HG02884 (cell line): ENCODE results near the gene NUPR1.
A peak's percentile ranks its signal among the peaks of the same experiment; 100 is the strongest.
"Not testable (repeated sequence)": the region's sequence is repeated elsewhere in the genome, so short reads cannot be mapped to it uniquely, and the experiment has no call there.

Experiments used
- ATAC-seq: cut with Tn5 transposase; IDR thresholded peaks from one replicate; pipeline ENCODE4 v1.9.1; 2021; ENCODE audit warnings: mild to moderate bottlenecking, moderate library complexity; ENCODE audit not compliant: unreplicated experiment

NUPR1 gene

DNA sequence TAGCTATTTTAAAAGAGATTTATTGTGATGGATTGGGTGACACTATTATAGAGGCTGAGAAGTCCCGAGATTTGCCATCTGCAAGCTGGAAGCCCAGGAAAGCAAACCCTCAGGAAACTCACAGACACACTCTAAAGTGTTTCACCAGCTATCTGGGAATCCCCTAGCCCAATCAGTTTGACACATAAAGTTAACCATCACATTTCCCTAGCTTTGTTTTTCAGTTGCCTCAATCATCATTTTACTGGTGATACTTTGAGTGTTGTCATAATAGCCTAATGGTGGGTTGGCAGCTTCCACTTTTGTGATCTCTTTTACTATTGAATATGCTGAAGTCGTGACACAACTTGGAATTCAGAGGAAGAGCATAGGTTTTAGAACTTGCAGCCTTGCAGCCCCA is 16.8 kb upstream of the NUPR1 start:
- ATAC-seq: no peak

DNA sequence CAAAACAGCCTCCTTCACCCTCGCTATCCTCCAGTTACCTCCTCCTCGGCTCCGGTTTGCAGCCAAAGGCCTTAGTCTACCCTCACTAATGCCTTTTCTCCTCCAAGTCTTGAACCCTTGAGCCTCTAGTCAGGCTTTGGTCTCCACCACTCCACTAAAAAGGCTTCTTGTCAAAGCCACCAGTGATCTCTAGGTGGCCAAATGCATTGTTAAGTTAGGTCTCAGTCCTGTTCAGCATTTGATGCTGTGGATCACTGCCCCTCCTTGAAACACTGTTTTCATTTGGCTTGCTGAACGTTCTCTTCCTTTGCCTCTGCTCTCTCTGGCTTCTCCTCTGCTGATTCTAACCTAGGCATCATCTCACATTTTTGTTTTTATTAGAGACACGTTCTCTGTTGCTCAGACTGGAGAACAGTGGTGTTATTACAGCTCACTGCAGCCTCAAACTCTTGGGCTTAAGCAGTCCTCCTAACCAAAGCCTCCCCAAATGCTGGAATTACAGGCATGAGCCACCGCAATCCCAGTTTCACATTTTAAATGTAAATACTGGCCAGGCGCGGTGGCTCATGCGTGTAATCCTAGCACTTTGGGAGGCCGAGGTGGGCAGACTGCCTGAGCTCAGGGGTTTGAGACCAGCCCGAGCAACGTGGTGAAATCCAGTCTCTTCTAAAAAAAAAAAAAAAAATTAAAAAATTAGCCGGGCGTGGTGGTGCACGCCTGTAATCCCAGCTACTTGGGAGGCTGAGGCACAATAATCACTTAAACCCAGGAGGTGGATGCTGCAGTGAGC is 16.1 kb upstream of the NUPR1 start:
- ATAC-seq: no peak

DNA sequence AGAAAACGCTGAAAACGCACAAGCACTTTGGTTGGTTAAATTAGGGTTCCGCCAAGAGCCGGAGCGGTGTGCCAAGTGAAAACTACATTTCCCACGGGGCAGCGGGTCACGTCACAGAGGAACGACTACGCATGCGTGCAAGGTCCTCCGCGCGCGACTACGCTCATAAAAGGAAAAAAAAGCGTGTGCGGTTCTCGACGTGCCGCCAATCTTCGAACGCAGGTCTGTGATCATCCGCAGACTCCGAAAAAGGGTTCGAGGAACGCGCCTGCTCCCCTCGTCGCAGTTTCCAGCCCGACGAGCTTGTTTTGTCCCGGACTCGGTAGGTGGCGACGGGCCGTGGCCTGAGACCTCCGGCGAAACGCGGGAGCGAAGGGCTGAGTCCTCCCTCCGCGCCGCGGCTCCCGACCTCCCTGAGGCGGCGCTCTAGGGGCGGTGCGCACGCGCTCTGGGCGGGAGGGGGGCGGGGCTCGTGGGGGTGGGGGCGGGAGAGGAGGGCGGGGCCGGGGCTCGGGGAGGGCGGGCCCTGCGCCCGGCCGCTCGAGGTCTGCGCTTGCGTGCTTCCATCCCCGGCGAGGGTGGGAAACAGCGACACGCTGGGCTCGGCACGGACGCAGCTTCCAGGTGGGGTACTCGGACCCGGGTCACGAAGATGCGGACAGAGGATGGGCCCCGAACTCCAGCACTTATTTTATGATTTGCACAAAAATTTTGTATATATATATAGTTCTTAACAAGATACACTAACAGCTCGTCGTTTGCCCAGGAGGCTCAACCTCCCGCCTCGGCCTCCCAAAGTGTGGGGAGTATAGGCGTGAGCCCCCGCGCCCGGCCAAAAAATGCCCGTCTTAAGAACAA is 15.2 kb upstream of the NUPR1 start, which contains the start of gene SGF29:
SGF29 (plus strand) TSS at position 145 of the 858 bp plus-strand sequence. CDS start 27,150 bp downstream, outside the sequence.
- peak; percentile 74 for ATAC-seq

DNA sequence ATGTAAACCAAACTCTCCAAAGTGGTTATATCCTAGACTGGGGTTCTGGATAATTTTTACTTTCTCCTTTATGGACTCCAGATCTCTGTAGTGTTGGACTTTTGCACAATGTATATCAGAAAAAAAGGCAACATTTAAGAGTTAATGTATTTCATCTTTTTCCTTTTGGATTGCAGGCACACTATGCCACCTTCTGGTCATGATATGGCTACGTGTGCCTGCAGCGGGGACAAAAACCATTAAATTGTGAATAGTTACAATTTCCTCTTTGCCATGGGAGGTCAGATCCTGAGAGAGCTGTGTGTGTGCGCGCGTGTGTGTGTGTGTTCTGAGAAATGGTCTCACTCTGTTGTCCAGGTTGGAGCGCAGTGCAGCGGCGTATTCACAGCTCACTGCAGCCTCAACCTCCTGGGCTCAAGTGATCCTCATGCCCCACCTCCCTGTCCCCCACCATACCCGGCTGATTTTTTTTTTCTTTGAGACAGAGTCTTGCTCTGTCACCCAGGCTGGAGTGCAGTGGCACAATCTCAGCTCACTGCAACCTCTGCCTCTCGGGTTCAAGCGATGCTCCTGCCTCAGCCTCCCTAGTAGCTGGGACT is 10.6 kb upstream of the NUPR1 start:
- ATAC-seq: no peak

DNA sequence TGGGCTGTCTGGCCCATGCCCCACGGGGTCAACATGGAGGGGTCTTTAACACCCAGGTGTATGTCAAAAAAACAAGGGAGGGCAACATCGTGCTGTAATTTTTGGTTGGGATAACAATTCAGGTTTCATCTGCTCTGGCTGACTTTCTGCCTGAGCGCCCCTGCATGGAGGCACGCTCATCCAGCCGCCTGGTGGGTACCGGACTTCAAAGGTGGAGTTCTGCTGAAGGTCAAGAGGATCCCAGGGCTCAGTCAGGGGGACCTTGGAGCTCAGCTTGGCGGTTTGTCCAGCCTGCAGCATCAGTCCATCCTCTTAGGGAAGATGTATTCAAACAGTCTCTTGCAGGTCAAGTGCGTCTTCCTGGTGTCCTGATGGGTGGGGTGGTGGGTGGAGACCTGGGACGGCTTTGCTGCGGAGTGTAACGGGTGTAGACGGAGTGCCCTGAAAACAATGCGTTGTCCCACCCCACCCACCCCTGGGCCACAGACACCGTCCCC is 9.6 kb upstream of the NUPR1 start:
- no peak for ATAC-seq

DNA sequence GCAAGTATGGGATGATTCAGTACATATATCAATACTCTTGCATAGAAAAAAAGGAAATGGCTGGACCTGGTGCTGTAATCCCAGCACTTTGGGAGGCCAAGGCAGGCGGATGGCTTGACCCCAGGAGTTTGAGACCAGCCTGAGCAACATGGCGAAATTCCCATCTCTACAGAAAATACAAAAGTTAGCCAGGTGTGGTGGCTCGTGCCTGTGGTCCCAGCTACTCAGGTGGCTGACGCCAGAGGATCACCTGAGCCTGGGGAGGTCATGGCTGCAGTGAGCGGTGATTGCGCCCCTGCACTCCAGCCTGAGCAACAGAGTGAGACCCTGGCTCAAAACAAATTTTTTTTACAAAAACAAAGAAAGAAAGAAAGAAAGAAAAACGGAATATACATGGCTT is 7.9 kb upstream of the NUPR1 start:
- ATAC-seq: no peak

DNA sequence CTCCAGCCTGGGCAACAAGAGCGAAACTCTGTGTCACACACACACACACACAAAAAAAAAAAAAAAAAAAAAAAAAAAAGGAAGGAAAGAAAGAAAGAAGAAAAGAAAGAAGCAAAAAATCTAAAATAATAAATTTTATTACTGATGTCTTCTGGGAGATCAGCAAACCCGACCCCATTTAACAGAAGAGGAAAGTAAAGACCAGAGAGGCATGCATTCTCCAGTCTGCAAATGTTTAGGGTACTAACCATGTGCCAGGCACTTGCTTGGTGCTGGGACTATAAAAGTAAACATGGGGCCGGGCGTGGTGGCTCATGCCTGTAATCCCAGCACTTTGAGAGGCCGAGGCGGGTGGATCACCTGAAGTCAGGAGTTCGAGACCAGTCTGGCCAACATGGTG is 7.2 kb upstream of the NUPR1 start:
- not testable (repeated sequence) for ATAC-seq

DNA sequence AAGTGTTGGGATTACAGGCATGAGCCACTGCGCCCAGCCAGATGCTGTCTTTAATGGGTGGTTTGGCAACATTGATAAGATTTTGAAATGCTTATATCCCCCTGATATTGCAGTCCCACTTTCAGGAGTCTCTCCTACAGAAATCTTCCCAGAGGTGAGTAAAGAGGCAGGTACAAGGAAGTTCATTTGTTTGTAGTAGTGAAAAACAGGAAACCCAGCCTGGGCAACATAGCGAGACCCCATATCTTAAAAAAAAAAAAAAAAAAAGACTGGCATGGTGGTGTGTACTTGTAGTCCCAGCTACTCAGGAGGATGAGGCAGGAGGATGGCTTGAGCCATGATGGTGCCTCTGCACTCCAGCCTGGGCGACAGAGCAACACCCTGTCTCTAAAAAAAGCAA is 6.2 kb upstream of the NUPR1 start:
- no peak for ATAC-seq

DNA sequence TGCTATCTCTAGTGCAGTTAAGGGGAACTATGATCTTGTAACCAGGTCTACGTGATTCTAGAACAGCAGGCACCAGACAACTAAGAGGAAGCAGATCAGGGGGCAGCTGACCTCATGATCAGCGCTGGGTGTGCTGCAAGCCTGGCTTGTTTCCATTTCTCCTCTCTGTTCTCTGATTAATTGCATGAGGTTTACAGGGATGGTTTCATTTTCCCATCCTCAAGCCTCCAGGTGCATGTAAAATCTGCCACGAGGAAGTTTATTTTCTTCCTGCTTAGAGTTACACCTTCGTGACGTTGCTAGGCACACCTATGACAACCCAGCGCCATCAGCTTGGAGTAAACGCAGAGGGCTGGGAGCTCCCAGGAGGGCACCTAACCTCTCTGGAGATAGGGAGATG is 4.3 kb upstream of the NUPR1 start:
- no peak for ATAC-seq

DNA sequence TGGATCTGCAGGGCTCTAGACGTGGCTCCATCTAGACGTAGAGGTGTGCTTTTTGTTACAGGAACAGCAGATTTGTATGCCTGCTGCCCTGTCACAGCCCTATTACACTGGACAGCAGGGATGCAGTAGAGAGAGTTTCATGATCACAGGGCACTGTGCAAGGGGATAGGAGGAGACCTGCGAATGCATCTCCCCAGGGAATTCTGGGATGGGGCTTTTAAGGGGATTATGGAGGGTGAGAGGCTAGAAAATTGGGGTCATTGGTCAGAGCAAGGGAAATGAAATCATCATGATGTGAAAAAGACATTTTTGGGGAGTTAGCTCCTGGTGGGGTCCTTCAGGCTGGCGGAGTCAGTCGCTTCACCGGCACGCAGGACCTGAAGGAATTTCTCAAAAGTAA is 3.9 kb upstream of the NUPR1 start:
- ATAC-seq: no peak

DNA sequence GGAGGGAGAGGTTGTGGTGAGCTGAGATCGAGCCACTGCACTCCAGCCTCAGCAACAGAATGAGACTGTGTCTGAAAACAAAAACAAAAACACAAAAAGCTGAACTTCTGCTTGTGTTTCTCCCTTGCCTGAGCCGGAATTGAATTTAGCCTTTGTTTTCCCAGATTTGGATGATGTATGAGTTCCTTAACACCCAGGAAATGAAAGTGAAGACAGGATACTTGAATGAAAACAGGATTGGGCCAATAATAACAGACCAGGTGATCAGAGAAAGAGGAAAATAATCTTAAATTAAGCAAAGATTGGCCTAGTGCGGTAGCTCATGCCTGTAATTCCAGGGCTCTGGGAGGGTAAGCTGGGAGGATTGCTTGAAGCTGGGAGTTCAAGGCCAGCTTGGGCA is 1.6 kb upstream of the NUPR1 start:
- ATAC-seq: no peak

DNA sequence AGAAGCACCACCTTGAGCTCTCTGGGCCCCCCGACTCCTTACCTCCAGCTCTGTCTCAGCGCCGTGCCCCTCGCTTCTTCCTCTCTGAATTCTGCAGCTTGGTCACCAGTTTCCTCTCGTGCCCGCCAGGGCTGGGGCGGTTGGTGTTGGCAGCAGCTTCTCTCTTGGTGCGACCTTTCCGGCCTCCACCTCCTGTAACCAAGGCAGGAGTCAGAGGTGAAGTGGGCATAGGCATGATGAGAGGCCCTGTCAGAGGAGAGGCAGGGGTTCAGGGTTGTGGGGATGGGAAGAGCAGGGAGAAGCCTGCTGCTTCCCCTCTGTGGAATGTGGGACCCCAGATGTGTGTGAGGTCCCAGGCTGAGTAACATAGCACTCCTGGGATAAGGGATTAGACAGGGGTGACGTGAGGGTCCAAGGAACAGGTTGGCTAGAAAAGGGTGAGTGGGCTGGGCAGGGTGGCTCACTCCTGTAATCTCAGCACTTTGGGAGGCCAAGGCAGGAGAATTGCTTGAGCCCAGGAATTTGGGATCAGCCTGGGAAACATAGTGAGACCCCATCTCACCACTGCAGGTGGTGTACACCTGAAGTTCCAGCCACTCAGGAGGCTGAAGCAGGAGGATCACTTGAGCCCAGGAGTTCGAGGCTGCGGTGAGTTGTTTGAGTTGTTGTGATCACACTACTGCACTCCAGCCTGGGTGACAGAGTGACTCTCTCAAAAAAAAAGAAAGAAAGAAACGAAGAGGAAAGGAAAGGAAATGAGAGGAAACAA is 626 bp downstream of the NUPR1 start:
- no peak for ATAC-seq

DNA sequence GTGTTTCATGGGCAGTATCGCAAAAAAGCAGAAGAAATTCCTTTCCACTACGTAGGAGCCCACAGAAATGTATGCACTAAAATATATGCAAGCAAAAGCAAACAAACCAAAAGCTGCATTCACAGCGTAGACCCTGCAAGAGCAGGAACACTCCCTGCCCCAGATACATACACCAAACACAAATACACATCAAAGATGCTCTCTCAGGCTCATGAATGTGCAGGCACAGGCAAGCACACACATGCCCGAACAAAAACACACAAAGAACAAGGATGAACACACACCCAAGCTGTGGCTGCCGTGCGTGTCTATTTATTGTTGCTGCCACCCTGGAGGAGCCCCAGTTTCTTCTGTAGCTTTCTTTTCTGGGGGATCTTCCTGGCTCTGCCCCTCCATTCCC is 1.7 kb downstream of the NUPR1 start:
- ATAC-seq: no peak

DNA sequence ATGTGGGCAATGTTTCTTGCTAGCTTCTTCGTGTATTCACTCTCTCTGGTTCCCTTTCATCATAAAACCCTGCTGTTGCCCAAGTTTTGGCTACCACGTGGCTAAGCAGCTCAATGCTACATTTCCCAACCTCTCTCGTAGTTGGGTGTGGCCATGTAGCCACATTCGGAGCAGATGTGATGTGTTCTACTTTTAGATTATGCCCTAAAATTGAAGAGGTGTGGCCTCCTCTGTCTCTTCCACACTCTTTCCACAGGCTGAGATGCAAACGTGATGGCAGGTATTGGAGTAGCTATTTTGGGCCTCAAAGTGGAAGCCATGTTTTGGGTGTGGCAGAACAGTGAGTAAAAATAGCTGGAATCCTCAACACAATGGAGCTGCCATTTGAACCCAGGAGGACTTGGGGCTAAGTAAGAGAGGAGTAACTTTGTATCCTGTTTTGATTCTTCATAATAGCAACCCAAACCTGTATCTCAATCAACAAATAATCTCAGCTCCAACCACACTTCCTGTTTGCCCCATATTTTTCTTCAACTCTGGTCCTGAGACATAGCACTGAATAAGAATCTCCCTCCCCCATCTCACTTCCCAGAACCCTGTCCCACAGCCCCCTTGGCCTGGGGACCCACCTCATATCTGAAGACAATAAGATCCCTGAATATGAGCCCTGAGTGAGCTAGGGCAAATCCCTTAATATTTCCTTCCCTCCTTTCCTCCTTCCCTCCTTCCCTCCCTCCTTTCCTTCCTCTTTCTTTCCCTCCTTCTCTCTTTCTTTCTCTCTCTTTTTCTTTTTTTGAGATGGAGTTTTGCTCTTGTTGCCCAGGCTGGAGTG is 4.0 kb downstream of the NUPR1 start:
- ATAC-seq: no peak

DNA sequence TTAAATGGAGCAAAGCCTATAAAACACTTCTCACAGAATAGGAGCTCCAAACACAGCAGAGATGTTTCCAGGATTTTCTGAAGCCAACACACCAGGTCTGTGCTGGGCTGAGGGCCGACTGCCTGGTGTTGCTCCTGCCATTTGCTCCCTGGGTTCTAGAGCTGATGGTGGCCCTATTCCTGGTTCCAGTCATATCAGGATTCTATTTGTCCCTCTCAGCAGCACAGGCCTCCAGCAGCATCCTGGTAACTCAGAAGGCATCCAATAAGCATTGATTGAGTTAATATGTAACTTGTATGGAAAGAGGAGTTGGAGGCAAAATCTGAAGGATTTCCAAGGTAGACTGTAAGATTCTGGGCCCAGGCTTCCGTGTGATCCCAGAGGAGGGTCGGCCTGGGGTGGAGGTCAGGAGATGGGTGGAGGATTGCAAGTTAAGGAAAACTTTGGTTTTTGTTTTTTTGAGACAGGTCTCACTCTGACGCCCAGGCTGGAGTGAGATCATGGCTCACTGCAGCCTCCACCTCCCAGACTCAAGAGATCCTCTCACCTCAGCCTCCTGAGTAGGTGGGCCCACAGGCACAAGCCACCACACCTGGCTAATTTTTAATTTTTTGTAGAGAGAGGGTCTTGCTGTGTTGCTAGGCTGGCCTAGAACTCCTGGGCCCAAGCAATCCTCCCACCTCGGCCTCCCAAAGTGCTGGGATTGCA is 5.7 kb downstream of the NUPR1 start:
- no peak for ATAC-seq

DNA sequence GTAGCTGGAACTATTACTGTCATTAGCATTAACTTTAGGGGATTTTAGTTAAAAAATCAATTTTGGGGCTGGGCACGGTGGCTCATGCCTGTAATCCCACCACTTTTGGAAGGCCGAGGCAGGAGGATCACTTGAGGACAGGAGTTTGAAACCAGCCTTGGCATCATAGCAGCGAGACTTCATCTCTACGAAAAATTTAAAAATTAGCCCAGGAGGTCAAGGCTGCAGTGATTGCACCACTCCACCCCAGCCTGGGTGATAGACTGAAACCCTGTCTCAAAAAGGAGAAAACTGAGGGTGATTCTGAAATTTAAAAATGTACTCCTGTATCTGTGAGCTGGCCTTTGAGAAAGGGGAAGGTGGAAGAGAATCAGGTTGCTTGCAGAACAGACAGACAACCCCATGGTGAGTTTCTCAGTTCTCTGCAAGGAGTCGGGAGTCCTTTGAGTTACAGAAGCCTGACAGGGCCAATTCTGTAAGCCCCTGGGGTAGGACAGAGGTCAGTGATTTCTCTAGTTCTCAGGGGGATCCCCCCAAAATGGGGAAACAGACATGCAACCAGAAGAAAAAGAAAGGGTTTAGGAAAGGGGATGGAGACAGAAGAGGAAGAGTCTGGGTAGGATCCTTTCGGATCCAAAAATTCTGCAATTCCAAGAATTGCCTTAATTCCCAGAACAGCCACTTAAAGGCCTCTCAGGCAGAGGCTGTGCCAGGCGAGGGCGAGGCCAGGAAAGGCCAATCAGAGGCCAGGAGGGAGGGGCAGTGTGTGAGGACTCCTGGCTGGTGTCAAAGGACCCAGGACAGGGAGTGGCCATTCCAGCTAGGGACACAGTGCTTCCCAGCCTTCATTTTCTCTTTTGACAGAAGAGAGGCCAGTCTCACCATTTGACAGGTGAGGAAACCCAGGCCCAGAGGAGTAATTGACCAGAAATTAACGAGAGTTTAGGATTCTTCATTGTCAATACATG is 6.7 kb downstream of the NUPR1 start:
- ATAC-seq: no peak

DNA sequence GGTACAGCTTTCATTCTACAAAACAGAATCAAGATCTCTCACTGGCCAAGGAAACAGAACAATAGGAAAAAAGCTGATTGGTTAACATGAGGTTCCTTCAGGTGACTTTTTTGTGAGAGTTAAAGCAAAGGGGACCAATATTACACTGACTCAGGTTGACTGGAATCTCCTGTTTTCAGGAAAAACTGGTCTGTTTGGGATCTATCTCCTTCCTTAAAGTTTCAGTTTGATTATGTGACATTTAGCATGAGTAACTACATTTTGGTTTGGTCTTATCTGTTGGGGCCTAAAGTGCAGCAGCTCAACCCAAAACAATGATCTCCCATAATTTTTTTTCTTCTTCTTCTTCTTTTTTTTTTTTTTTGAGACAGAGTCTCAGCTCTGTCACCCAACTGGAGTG is 9.7 kb downstream of the NUPR1 start:
- ATAC-seq: no peak

DNA sequence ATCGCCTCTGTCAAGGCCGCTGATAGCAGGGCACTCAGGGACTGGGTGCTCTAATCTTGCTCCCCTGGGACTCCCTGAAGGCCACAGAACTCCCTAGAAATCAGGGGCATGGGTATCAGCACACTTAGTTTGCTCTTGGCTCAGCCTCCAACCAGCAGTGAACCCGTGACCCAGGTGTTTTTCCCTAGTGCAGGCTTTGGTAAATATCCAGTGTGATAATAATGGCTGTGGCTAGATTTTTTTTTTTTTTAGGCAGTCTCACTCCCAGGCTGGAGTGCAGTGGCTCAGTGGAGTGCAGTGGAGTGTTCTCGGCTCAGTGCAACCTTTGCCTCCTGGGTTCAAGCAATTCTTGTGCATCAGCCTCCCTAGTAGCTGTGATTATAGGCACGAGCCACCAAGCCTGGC is 10.3 kb downstream of the NUPR1 start:
- no peak for ATAC-seq
